ENCODE measurements around the gene VASH2. TPM values are rescaled to one million over a fixed set of nuclear protein-coding genes. Genes with fewer than 3 reads are reported as not detected.

VASH2 gene
- total and polyA plus RNA-seq, 2 of the 4 experiments (the other 2 are of a cell fraction) = 0.90 to 1.2 TPM

- intact Hi-C loops (cut with micrococcal nuclease) (no loop called here), in situ Hi-C loops (cut with MboI; ENCODE audit: low sequenced_read_pairs) (no loop called here), dilution Hi-C loops (cut with HindIII; ENCODE audit: low sequenced_read_pairs, unreplicated experiment) (no loop called here)
- H4K91ac ChIP-seq (ENCODE audit: insufficient read depth, low read depth, low read length) = no peak overlapping the region
- WGBS, 2 experiments (ENCODE audit: extremely low coverage in 2 of 2, insufficient read length in 1 of 2) = 90% methylated on average over 2 of the region's 6 CpGs; no CpG with 5 or more reads in 1 of the 2 experiments
- H3K4me3 ChIP-seq (ENCODE audit: insufficient read depth, low read depth, low read length) = no peak overlapping the region
- BruUV-seq (replicated peaks) = no TSS peak
- H3K18ac ChIP-seq (ENCODE audit: low read depth, low read length) = no peak overlapping the region
- no peak overlapping the region for H2AK5ac ChIP-seq (ENCODE audit: low read depth, low read length)
- DNase-seq = no peak
- H2BK5ac ChIP-seq (ENCODE audit: low read depth, low read length, poor library complexity, severe bottlenecking) = no peak overlapping the region
- H3K4ac ChIP-seq (ENCODE audit: low read depth, low read length) = no peak overlapping the region
- H3K79me1 ChIP-seq (ENCODE audit: low read depth in 1 of 2, low read length in 2 of 2) = no peaks in the 10 kb centered on the region
- H3K4me2 ChIP-seq (ENCODE audit: low read depth, low read length) = no peak overlapping the region
- TF ChIP-seq RAD21 (IDR thresholded peaks at IDR 0.05; ENCODE audit: low read length) (no peak), MAZ (IDR thresholded peaks at IDR 0.05; ENCODE audit: borderline replicate concordance, low read depth, low read length) (no peak), MAFK (IDR thresholded peaks at IDR 0.05; ENCODE audit: low read depth, low read length) (no peak), ELK1 (IDR thresholded peaks at IDR 0.05; ENCODE audit: borderline replicate concordance, low read depth, low read length) (no peak)
- H4K8ac ChIP-seq (ENCODE audit: low read depth in 2 of 2, low read length in 2 of 2) = no peak overlapping the region
- H3K9me3 ChIP-seq (ENCODE audit: control insufficient read depth, insufficient read depth, low read length) = peaks cover 3% of the 10 kb centered on the region; the same call in 1 of the 2 replicates
- ATAC-seq (ENCODE audit: low read depth) = no peak
- peaks cover 10% of the 10 kb centered on the region for H4K20me1 ChIP-seq (ENCODE audit: insufficient read depth, low read length)
- H3K4me1 ChIP-seq (ENCODE audit: control insufficient read depth, insufficient read depth, low read length) = peaks cover 5% of the 10 kb centered on the region; the same call in 1 of the 2 replicates
- no peak overlapping the region for H3K56ac ChIP-seq (ENCODE audit: extremely low read depth, insufficient read depth, low read length)
- no peak overlapping the region for H3K9ac ChIP-seq (ENCODE audit: low read depth, low read length)
- no peak overlapping the region for H2BK15ac ChIP-seq (ENCODE audit: low read depth, low read length)
- H3K36me3 ChIP-seq (ENCODE audit: control insufficient read depth, insufficient read depth, low read length) = no peaks in the 10 kb centered on the region
- no peaks in the 10 kb centered on the region for H3K9me1 ChIP-seq (ENCODE audit: insufficient read depth, low read length)
- H2BK120ac ChIP-seq (ENCODE audit: low read depth, low read length) = no peak overlapping the region
- CTCF ChIA-PET = no interaction called here
- H2BK20ac ChIP-seq (ENCODE audit: low read depth, low read length) = no peak overlapping the region
- POLR2A ChIA-PET (ENCODE audit: unreplicated experiment) = no interaction called here
- H2AFZ ChIP-seq (replicated peaks; ENCODE audit: low read length, poor library complexity) = no peak overlapping the region
- no peak overlapping the region for H3K27ac ChIP-seq (ENCODE audit: insufficient read depth, low read length)
- peaks cover 20% of the 10 kb centered on the region for H3K27me3 ChIP-seq (ENCODE audit: control insufficient read depth, insufficient read depth, low read length)
- H2AK9ac ChIP-seq (replicated peaks; ENCODE audit: low read depth, low read length, poor library complexity) = no peak overlapping the region
- H4K5ac ChIP-seq (ENCODE audit: low read depth, low read length) = no peak overlapping the region
- no peak overlapping the region for H3K14ac ChIP-seq (replicated peaks; ENCODE audit: low read depth, low read length)
- H3K23ac ChIP-seq (ENCODE audit: low read depth, low read length) = no peak overlapping the region
Measured at GRCh38 chr1:212926372-212926771, 24.0 kb upstream of the VASH2 start.
